HG03045 (cell line): ENCODE data around the gene CENPH.
A peak's percentile ranks its signal among the peaks of the same experiment; 100 is the strongest.
"Not testable (repeated sequence)": the region's sequence is repeated elsewhere in the genome, so short reads cannot be mapped to it uniquely, and the experiment has no call there.

Experiments used
- ATAC-seq: cut with Tn5 transposase; IDR thresholded peaks from one replicate; pipeline ENCODE4 v1.9.1; 2021; ENCODE audit warnings: mild to moderate bottlenecking, moderate library complexity; ENCODE audit not compliant: unreplicated experiment

CENPH gene, protein sequence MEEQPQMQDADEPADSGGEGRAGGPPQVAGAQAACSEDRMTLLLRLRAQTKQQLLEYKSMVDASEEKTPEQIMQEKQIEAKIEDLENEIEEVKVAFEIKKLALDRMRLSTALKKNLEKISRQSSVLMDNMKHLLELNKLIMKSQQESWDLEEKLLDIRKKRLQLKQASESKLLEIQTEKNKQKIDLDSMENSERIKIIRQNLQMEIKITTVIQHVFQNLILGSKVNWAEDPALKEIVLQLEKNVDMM

DNA sequence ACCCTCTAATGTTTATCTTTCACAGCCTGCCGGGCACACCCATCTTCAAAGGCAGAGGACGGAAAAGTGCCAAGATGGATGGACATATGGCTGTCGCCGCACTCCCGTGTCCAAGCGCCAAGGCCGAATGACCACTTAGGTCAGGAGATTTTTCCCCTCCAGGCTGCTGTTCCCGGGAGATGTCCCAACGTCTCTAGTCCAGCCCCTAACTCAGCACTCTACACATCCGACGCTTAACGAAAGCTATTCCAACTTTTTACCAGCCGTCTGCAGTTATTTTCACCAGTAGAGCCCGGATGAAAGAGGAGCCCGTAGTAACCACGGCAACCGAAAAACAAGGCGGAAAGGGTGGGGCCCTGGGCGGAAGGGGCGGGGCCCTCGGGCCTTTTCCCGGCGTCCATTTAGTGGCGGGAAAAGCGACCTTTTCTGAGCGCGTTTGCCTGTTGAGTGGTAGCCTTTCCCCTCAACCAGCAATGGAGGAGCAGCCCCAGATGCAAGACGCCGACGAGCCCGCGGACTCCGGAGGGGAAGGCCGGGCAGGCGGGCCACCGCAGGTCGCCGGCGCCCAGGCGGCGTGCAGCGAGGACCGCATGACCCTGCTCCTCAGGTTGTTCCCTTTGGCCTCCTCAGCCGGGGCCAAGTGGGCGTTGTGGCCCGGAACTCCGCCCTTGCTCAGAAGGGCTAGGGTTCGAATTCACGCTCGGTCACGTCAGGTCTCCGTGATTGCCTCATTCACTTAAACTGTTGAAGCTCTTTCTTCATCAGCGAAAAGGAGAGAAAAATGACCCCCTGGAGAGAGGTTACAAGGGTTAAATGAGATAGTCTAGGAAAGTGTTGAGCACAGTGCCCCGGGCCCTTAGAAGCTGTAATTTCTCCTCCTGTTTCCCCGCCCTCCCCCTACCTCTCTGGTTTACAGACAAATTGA, at the start of gene CENPH:
CENPH (plus strand) TSS at position 422 of the 925 bp plus-strand sequence; CDS start at position 474, 52 bp downstream.
- peak; percentile 93 for ATAC-seq

DNA sequence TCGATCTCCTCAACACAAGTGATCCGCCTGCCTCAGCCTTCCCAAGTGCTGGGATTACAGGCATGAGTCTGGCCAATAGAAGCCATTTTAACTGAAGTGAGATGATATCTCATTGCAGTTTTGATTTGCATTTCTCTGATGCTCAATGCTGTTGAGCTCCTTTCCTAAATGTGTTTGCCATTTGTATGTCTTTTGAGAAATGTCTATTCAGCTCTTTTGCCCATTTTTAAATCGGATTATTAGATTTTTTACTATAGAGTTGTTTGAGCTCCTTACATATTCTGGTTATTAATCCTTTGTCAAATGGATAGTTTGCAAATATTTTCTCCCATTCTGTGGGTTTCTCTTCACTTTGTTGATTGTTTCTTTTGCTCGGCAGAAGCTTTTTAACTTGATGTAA, 49.1 kb upstream of the CENPH start:
- not testable (repeated sequence) for ATAC-seq

DNA sequence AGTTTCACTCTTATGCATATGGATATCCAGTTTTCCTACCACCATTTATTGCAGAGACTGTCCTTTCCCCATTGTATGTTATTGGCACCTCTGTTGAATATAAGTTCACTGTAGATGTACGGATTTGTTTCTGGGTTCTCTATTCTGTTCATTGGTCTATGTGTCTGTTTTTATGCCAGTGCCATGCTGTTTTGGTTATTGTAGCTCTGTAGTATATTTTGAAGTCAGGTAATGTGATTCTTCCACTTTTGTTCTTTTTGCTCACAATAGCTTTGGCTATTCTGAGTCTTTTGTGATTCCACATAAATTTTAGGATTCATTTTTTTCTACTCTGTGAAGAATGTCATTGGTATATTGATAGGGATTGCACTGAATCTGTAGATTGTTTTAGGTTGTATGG, 48.6 kb upstream of the CENPH start:
- ATAC-seq = no peak

DNA sequence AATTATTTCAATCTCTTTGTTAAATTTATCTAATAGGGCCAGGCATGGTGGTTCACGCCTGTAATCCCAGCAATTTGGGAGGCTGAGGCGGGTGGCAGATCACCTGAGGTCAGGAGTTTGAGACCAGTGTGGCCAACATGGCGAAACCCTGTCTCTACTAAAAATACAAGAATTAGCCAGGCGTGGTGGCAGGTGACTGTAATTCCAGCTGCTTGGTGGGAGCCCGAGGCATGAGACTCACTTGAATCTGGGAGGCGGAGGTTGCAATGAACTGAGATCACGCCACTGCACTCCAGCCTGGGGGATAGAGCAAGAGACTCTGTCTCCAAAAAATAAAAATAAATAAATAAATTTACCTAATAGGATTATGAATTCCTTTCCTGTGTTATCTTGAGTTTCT, 40.8 kb upstream of the CENPH start:
- ATAC-seq = not testable (repeated sequence)

DNA sequence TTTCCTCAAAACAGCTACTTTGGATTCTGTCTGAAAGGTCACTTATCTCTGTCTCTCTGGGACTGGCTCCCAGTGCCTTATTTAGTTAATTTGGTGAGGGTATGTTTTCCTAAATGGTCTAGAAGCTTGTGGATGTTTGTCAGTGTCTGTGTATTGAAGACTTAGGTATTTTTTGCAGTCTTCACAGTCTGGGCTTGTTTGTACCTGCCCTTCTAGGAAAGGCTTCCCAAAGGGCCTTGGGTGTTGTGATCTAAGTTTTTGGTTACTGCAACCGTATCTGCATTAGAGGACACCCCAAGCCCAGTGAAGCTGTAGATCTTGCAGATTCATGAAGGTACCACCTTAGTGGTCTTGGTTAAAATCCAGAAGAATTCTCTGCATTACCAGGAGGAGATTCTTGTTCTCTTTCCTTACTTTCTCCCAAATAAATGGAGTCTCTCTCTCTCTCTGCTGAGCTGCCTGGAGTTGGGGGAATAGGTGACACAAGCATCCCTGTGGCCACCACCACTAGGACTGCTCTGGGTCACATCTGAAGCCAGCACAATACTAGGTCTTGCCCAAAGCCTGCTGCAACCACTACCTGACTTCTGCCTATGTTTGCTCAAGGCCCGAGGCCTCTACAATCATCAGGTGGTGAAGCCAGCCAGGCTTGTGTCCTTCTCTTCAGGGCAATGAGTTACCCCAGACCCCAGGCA, 40.3 kb upstream of the CENPH start:
- no peak for ATAC-seq

DNA sequence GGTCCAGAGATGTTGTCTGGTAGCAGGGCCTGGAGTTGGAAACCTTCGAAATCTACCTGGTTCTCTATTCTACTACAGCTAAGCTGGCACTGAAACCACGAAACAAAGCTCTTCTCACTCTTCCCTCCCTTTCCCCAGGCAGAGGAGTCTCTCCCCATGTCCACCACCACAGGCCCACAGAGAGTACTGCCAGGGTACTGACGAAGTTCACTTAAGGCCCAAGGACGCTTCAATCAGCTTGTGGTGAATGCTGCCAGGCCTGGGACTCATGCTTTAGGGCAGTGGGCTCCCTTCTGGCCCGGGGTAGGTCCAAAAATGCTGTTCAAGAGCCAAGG, 39.7 kb upstream of the CENPH start:
- ATAC-seq = no peak

DNA sequence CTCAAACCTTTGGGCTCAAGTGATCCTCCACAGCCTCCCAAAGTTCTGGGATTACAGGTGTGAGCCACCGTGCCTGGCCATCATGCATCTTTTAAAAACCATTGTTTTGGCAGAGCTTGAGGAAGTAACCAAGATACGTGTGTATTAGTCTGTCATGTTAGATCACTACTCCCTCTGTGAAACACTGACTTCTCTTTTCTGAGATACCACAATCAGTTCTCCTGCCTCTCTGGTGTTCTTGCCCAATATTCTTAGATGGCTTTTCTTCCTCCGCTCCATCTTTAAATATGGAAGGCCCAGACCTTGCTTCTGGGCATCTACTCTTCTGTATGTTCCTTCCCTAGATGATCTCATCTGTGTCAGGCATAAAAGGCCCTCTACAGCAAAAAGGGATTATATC, 36.7 kb upstream of the CENPH start:
- ATAC-seq = no peak

DNA sequence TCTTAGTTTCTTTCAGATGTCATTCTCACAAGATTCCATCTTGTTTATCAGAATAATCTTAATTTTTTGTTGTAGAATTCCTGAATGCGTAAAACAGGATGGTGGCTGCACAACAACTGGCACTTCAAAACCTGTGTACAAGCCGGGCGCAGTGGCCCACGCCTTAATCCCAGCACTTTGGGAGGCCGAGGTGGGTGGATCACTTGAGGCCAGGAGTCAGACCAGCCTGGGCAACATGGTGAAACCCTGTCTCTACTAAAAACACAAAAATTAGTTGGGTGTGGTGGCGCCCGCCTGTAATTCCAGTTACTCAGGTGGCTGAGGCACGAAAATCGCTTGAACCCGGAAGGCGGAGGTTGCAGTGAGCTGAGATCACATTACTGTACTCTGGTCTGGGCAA, 32.9 kb upstream of the CENPH start:
- no peak for ATAC-seq

DNA sequence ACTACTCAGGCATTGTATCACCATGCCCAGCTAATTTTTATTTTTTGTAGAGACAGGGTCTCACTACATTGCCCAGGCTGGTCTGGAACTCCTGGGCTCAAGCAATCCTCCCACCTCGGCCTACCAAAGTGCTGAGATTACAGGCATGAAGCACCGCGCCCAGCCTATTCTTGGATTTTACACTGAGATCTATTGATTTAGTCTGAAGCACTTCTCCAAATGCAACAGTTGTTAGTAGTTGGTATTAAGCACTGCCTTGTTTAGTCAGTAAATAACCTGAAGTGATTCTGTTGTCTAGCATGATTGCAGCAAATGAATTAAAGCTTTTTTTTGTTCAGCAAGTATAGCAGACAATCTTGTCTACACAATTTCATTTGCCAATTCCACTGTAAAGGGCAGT, 31.3 kb upstream of the CENPH start:
- no peak for ATAC-seq

DNA sequence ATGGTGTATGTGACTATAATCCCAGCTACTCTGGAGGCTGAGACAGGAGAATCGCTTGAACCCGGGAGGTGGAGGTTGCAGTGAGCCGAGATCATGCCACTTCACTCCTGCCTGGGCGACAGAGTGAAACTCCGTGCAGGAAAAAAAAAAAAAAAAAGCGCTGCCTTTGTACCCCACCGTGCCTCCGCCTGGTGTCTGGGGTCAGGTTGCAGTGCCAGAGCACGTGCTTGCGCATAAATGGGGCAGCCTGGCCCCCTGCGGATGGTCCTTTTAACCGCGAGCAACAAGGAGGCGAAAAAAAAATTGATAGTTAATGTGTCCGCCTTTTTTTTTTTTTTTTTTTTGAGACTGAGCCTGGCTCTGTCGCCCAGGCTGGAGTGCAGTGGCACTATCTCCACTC, 28.7 kb upstream of the CENPH start:
- no peak for ATAC-seq

DNA sequence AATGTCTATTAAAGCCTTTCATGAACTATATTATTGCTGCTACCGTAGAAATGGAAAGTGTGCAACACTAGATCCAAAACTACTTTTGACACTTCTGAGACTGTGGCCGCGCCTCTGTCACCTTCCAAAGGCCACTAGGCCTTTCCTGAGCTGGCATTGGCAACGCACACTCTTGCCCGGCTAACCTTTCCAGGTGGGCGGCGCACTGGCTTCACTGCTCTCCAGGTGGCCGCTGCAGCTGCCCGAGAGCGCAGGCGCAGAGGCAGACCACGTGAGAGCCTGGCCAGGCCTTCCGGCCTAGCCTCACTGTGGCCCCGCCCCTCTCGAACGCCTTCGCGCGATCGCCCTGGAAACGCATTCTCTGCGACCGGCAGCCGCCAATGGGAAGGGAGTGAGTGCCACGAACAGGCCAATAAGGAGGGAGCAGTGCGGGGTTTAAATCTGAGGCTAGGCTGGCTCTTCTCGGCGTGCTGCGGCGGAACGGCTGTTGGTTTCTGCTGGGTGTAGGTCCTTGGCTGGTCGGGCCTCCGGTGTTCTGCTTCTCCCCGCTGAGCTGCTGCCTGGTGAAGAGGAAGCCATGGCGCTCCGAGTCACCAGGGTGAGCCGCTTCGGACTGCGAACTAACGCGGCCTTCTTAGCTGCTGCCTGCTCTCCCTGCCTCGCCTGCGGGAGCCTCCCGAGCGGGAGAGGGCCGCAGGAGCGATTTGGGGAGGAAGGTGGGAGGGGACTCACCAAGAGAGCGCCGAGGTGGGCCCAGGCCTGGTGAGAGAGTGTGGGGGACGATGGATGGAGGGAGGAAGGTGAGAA, 22.5 kb upstream of the CENPH start, which contains the start of gene CCNB1:
CCNB1 (plus strand) TSS at position 465 of the 807 bp plus-strand sequence; CDS start at position 578, 113 bp downstream.
- ATAC-seq = peak; percentile 99

DNA sequence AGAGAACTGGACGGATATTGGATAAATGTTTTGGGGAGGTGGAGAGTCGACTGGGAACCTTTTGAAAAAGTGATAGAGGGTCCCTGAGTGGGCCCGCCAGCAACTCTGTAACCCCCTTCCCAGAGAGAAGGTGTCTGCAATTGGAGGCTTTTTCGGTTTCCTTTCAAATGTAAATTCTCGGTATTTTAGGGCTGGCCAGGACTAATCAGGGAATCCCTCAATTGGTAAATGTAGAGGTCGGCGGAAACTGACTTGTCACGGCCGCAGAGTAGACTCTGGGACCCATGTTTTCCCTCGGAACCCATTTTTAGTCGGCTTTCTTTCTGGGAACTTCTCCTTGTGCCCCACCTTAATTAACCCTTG, 21.9 kb upstream of the CENPH start:
- no peak for ATAC-seq

DNA sequence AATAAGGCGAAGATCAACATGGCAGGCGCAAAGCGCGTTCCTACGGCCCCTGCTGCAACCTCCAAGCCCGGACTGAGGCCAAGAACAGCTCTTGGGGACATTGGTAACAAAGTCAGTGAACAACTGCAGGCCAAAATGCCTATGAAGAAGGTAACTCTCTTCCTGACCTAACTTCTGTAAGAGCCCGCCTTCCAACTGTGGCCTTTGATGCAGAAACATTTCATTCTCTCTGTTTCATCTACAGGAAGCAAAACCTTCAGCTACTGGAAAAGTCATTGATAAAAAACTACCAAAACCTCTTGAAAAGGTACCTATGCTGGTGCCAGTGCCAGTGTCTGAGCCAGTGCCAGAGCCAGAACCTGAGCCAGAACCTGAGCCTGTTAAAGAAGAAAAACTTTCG, 21.5 kb upstream of the CENPH start:
- ATAC-seq = no peak

DNA sequence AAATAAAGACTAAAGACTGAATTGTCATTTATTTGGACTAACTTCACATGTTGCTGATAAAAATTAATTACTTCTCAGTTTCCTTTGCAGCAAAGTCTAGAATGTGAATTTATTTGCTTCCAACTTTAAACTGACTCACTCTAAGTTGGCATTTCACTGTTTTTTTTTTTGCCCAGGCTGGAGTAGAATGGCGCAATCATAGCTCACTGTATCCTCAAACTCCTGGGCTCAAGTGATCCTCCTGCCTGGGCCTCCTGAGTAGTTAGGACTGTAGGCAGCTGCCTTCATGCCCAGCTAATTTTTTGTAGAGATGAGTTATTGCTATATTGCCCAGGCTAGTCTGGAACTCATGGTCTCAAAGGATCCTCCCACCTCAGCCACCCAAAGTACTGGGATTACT, 18.9 kb upstream of the CENPH start:
- no peak for ATAC-seq

DNA sequence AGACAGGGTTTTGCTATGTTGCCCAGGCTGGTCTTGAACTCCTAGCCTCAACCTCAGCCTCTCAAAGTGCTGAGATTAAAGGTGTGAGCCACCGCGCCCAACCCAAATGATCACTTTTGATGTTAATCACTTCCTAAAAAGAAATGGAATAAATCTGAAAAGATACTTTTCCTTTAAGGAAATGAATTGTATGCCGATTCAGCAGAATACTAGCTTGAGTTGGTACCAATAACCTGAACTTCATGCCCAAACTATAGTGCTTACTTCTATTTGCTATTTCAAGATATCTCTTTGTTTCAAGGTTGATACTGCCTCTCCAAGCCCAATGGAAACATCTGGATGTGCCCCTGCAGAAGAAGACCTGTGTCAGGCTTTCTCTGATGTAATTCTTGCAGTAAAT, 18.4 kb upstream of the CENPH start:
- no peak for ATAC-seq

DNA sequence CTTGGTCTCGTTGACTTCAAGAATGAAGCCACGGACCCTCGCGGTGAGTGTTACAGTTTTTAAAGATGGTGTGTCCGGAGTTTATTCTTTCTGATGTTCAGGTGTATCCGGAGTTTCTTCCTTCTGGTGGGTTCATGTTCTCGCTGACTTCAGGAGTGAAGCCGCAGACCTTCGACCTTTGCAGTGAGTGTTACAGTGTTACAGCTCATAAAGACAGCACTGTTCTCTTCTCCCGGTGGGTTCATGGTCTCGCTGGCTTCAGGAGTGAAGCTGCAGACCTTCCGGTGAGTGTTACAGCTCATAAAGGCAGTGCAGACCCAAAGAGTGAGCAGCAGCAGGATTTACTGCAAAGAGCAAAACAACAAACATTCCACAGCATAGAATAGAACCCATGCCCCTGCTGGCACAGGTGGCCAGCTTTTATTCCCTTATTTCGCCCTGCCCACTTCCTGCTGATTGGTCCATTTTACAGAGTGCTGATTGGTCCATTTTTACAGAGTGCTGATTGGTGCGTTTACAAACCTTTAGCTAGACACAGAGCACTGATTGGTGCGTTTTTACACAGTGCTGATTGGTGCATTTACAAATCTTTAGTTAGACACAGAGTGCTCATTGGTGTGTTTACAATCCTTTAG, 7.6 kb upstream of the CENPH start:
- not testable (repeated sequence) for ATAC-seq

DNA sequence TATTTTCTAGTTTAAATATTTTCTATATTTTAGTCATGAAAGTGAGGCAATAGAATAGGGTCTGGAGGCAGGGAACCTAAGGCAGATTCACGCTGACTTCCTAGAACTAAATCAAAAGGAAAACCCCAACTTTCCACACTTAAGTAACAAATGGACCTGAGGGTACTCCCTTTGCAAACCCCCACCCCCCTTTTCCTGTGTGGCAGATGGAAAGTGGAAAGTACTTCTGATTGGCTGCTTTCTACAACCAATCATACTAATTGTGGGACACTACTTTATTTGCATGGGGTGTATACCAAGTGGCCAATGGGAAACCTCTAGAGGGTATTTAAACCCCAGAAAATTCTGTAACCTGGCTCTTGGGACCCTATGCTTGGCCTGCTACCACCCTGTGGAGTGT, 4.8 kb upstream of the CENPH start:
- no peak for ATAC-seq

DNA sequence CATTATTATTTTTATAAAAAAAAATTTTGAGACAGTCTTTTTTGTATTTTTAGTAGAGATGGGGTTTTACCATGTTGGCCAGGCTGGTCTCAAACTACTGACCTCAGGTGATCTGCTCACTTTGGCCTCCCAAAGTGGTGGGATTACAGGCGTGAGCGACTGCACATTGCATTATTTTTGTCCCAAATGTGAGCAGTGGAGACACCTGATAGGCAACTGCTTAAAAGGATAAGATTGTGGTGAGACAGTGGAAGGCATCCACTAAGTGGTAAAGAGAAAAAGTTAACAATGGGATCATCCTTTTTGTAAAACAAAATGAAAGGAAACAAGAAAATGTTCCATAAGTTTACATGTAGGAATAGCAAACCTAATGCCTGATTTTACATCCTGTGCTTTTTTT, 2.0 kb upstream of the CENPH start:
- no peak for ATAC-seq

DNA sequence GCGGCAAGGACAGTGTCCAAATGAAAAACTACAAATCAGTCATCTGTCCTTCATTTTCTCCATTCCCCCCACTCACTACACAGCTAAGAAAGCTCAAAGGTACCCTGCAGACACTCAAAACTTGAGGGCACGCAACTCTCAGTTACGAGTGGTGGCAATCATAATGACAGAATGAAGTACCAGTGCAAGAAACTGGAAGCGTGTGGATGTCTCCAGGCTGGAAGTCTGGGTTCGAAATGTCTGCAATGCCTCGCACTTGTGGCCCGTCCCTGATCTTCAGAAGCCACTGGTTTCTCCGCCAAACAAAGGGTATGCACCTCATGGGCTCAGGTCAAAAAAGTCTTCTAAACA, 597 bp upstream of the CENPH start:
- ATAC-seq = no peak

DNA sequence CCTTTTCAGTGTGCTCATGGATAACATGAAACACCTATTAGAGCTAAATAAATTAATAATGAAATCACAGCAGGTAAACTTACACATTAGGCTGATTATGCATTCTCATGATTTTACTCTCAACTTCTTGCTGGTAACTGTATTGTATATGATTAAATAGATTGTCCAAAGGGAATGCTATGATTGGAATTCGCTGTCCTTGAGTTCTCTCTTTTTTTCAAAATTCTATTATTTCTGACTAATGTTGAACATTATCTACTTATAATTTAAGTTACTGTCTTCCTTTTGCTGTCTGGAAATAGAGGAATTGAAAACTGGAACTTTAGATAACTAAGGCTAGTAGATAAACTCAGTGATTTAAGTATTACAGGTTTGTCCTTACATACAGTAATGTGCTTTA, 13.1 kb downstream of the CENPH start:
- ATAC-seq = no peak
